Dedifferentiated amniotic fluid mesenchymal stem cell (primary cell): ENCODE measurements around the gene SHISA7.
"Not testable (repeated sequence)": the region's sequence is repeated elsewhere in the genome, so short reads cannot be mapped to it uniquely, and the experiment has no call there.

Source experiments
- DNase-seq: peaks from one replicate; pipeline ENCODE4 v3.0.0-alpha.2; 2016; ENCODE audit errors: extremely low spot score

Gene SHISA7

DNA sequence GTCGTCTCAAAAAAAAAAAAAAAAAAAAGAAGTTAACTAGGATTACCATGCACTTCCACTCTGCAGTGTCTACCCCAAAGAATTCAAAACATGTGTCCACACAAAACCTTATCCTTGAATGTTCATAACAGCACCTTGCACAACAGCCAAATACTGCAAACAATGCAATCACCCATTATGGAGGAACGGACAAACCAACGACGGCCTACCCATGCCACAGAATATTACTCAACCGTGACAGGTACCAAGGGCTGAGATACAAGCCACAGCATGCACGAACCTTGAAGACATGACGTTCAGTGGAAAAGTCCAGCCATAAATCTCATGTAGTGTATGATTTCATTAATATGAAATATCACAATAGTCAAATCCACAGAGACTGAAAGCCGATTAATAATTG is 3.0 kb upstream of the SHISA7 start:
- DNase-seq: no peak

GRCh38 chr19:55444646-55445045 is 1.5 kb upstream of the SHISA7 start:
- DNase-seq: no peak

- no peak for DNase-seq
Measured at GRCh38 chr19:55443824-55444480, 852 bp upstream of the SHISA7 start.

DNA sequence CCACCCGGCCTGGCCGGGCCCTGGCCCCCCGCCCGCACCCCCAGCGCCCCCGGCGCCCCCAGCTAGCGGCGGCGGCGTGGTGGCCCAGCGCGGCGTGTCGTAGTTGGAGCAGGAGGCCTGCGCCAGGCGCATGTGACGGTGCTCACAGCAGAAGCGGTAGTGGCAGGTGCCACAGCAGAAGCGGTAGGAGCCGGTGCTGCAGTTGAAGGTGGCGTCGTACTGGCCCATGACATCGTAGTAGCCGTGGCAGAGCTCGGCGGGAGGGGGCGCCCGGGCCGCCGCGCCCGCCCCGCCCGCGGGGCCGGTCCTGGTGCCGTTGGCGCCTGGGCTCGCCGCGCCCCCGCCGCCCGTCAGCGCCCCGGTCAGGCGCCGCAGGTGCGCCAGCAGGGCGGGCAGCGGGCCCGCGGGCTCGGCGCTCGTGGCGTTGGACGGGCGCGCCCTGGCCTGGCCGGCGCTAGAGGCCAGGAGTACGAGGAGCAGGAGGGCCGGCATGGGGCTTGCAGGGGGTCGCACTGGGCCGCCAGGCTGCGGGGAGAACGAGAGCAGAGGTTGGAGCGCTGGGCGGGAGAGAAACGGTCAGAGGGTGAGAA is 633 bp downstream of the SHISA7 start:
- no peak for DNase-seq

DNA sequence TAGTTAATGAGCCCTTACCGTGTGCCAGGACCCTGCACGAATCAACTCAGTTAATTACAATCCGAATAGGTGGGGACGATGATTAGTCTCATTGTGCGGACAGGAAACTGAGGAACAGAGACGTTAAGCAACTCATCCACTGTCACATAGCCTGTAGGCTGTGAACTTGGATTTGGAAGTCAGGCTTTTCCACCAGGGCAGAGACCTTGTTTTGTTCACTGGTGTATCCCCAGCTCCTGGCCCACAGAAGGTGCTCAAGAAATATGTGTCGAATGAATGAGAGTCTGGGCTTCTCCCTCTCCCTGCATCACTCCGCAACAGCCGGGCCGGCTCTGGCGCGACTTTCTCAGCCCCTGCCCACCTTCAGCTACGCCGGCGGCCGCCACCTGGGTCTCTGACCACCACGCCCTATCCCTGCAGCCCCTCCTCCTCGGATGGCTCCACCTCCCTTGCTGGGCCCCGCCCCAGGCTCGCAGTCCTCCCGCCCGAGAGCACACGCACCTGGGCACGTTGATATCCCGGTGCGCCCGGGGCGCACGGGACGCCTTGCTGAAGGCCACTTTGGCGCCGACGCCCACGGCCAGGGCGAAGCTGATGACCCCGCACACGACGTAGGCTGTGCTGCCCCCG is 1.3 kb downstream of the SHISA7 start:
- DNase-seq: no peak

GRCh38 chr19:55441319-55441691 is 1.8 kb downstream of the SHISA7 start:
- no peak for DNase-seq

- no peak for DNase-seq
Measured at GRCh38 chr19:55440411-55441105, 2.5 kb downstream of the SHISA7 start.

DNA sequence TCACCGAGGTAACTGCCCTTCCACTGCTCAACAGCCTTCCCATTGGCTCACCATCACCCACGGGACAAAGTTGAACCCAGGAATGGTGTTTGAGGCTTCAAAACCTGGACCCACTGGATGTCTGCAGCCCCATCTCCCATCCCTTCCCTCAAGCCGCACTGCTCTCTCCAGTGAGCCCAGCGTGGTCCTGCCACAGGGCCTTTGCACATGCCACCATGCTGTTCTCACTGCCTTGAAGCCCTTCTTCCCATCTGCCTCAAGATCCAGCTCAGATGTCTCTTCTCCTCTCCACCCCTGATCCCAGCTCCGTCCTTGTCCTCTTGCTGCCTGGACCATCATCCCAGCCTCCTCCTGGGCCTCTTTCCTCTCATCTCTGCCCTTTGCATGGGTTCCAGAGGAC is 4.0 kb downstream of the SHISA7 start:
- DNase-seq: no peak

GRCh38 chr19:55437410-55437809 is 5.7 kb downstream of the SHISA7 start:
- DNase-seq: no peak

DNA sequence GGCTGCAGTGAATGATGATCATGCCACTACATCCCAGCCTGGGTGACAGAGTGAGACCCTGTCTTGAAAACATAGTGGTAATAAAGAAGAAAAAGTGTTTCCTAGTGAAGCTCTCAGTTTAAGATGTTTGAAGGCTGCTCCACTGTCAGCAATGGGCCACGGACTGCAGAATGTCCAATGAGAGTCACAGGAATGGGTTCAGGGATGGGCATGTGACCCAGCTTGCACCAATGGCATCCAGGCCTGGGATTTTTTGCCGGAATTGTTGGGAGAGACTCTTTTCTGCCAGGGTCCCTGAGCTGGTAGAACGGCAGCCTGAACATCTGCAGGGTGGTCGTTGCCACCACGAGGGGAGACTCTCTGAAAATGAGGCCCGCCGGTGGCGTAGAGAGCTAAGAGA is 6.3 kb downstream of the SHISA7 start:
- DNase-seq: no peak

GRCh38 chr19:55435020-55435419 is 8.1 kb downstream of the SHISA7 start:
- DNase-seq: no peak

GRCh38 chr19:55434356-55434919 is 8.7 kb downstream of the SHISA7 start:
- no peak for DNase-seq

DNA sequence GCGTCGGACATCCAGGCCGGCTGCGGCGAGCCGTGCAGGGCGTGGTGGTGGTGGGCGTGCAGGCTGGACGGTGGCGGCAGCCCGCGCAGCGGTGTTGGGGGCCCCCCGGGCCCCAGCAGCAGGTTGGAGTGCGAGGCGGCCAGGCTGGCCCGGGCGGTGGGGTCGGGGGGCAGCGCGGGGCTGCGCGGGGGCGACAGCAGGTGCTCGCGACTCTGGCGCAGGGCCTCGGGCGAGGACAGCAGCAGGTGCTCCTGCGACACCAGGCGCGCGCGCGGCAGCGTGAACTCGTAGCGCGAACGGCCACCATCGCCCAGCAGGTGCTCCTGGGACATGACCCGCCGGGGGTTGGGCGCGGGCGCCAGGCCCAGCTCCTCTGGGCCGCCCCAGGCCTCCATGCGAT is 9.8 kb downstream of the SHISA7 start:
- DNase-seq: no peak

DNA sequence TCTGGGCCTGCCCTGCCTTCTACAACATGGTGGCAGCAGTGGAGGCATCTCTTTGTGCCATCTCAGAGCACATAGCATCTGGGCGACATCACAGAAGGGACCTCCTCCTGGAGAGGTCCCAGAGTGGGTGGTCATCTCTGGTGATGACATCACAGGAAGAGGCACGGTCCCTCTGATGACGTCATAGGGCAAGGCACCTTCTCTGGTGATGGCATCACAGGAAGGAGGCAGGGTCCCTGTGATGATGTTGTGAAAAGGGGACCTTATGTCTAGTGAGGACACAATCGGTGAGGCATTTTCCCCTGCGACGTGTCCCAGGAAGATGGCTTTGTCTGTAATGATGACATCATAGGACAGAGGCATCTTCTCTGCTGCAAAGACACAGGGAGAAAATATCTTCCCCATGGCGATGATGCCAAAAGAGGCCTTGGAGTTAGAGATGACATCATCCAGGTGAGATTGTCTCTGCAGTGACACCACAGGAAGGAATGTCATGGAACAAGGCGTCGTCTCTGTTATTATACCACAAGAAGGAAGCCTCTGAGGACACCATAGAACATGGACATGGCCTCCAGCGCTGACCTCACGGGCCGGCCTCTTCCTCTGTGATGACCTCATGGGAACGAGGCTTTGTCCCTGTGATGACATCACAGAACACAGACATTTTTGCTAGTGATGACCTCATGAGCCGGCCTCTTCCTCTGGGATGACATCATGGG is 10.7 kb downstream of the SHISA7 start:
- DNase-seq: no peak

GRCh38 chr19:55431183-55431582 is 11.9 kb downstream of the SHISA7 start:
- no peak for DNase-seq

DNA sequence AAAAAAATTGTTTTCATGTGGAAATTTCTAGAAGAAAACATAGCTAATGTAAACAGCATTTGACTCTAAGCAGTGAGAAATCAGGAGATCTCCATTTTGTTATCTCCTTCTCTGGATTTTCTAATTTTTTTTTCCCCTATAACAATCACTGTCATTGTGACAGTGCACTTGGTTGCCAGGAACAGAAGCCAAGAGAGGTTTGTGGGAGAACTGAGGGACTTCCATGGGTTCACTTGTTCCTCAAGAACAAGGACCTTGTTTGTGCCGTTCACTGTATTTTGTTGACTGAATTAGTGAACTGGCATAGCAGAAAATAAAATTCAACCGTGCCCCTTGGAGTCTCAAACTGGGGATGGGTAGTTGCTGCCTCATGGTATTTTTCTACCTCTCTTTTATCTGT is 17.1 kb downstream of the SHISA7 start:
- DNase-seq: no peak

- no peak for DNase-seq
Measured at GRCh38 chr19:55424518-55424917, 18.6 kb downstream of the SHISA7 start.

GRCh38 chr19:55423225-55424005 is 19.7 kb downstream of the SHISA7 start:
- no peak for DNase-seq

- not testable (repeated sequence) for DNase-seq
Measured at GRCh38 chr19:55421281-55421680, 21.8 kb downstream of the SHISA7 start.

- no peak for DNase-seq
Measured at GRCh38 chr19:55419624-55420236, 23.4 kb downstream of the SHISA7 start.

DNA sequence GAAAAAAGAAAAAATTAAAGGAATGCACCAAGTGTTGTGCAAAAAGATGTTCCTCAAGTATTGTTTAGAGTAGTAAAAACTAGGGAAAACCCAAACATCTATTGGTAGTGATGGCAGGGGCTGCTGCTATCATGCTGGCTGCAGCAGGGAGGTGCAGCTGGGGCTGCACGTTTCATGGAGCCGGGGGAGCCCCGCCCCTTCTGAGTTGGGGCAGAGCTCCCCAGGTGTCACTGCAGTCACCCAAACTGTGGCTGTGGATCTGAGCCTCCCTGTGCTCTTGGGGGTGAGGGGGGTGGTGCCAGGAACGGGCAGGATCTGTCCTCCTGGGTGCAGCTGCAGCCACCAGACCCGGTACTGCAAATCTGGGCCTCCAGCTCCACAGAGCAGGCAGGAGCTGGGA is 24.0 kb downstream of the SHISA7 start:
- no peak for DNase-seq
